GM12864 (cell line): Measurements from ENCODE around the gene VIPR1.

ENCODE experiments used
- DNase-seq: peaks from one replicate; pipeline ENCODE4 v3.0.0-alpha.2; 2011; ENCODE audit warnings: low read depth
- H3K4me3 ChIP-seq: 2 replicates; pipeline ENCODE4 v1.5.1; 2011; ENCODE audit warnings: mild to moderate bottlenecking, low read depth, low read length, control low read depth
- TF ChIP-seq, protein P1 (sequence below): IDR thresholded peaks from 2 replicates; pipeline ENCODE4 v1.5.1; 2011; ENCODE audit warnings: low read depth, mild to moderate bottlenecking, moderate library complexity, low read length, control low read depth, inconsistent platforms; ENCODE audit errors: missing control alignments

VIPR1 gene

DNA sequence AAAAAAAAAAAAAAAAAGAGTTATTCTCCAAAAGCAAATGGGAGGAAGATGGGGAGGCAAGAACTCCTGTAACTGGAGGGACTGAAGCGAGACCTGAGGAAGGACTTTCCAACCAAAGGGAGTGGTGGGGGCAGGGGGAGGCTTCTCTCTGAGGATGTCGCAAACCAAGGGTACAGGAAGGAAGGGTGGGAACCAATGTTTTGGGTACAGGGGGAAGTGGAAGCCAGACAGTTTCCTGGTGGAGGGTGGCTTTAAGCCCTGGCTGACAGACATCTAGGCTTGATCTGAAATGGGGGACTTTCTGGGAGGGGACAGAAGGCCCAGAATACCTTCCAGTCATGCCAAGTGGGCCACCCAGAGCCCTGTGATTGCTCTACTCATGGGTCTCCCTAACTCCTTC, 27.0 kb downstream of the VIPR1 start:
- TF ChIP-seq, protein P1, sequence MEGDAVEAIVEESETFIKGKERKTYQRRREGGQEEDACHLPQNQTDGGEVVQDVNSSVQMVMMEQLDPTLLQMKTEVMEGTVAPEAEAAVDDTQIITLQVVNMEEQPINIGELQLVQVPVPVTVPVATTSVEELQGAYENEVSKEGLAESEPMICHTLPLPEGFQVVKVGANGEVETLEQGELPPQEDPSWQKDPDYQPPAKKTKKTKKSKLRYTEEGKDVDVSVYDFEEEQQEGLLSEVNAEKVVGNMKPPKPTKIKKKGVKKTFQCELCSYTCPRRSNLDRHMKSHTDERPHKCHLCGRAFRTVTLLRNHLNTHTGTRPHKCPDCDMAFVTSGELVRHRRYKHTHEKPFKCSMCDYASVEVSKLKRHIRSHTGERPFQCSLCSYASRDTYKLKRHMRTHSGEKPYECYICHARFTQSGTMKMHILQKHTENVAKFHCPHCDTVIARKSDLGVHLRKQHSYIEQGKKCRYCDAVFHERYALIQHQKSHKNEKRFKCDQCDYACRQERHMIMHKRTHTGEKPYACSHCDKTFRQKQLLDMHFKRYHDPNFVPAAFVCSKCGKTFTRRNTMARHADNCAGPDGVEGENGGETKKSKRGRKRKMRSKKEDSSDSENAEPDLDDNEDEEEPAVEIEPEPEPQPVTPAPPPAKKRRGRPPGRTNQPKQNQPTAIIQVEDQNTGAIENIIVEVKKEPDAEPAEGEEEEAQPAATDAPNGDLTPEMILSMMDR, result no peak
- DNase-seq, result no peak
- no peak overlapping the region for H3K4me3 ChIP-seq

DNA sequence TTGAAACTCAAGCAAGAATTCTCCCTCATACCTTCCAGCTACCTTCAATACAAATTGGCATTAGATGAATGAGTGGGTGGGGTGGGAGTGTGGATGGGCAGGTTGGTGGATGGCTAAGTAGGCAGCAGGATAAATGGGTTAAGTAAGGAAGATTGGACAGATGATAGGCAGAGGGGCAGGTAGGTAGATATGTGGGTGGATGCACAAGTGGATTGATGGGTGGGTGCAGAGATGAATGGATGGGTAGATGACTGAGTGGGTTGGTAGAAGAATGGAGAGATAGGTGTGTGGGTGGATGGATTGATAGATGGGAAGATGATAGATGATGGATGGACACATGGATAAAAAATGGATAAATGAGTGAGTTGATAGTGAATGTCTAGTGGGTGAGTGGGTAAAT, 27.6 kb downstream of the VIPR1 start:
- H3K4me3 ChIP-seq, result no peak overlapping the region
- DNase-seq, result no peak
- TF ChIP-seq, protein P1, result no peak

DNA sequence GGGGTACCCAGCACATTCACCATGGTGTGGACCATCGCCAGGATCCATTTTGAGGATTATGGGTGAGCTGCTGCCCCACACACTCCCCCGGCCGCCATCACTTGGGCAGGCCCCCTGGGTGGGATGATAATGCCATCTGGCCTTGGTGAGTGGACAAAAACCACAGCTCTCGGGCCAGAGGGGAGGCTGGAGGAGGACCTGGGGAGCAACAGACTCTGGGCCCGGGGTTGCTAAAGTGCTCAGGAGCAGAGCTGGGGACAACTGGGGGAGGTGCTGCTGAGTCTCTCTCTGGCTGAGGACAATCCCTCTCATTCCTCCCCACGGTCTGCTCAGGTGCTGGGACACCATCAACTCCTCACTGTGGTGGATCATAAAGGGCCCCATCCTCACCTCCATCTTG, 29.0 kb downstream of the VIPR1 start:
- H3K4me3 ChIP-seq, result no peak overlapping the region
- DNase-seq, result no peak
- TF ChIP-seq, protein P1, result no peak

DNA sequence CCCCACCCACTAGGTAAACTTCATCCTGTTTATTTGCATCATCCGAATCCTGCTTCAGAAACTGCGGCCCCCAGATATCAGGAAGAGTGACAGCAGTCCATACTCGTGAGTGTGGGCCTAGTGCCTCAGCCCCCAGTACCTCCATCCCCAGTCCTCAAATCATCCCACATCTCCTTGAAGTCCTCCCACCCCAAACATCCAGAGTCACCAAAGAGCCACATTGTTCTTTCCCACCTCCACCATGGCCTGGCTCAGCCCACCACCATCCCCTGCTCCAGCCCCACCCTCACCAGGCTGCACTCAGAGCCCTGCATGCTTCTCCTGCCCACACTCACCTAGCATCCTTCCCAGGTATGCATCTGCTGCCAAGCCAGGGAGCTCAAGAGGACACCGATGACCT, 29.8 kb downstream of the VIPR1 start:
- H3K4me3 ChIP-seq, result no peak overlapping the region
- TF ChIP-seq, protein P1, result no peak
- DNase-seq, result no peak

DNA sequence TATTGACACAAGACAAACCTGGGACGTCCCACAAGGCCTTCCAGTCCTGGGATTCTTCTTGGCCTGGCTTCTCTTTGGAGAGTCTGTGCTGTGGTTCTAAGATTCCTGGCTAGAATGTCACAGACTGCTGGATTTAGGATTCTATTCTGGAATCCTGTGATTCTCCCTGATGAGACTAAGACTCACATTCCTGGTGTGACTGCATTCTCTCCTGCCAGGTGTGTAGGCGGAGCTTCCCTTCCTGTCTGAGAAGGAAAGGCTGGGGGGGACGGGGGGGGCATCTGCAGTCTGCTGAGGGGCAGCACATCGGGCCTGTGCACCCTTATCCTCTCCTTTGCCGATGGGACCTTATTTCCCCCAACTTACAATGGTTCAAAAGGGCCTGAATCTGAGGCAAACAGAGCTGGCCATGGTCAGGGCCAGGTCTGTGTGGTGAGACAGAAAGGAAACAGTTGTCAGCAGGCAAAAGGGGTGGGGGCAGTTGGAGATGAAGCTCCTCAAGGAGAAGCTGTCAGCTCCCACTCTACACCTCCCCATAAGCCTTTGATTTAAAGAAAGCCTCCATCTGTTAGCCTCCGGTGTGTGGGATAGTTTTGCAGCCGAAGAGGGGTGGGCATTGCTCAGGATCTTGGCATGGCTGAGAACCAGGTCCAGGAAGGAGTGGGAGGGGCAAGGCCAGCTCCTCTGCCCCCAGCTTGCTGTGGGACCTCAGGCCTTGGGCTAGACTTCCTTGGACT, 30.9 kb downstream of the VIPR1 start:
- no peak overlapping the region for H3K4me3 ChIP-seq
- TF ChIP-seq, protein P1, result no peak
- no peak for DNase-seq

DNA sequence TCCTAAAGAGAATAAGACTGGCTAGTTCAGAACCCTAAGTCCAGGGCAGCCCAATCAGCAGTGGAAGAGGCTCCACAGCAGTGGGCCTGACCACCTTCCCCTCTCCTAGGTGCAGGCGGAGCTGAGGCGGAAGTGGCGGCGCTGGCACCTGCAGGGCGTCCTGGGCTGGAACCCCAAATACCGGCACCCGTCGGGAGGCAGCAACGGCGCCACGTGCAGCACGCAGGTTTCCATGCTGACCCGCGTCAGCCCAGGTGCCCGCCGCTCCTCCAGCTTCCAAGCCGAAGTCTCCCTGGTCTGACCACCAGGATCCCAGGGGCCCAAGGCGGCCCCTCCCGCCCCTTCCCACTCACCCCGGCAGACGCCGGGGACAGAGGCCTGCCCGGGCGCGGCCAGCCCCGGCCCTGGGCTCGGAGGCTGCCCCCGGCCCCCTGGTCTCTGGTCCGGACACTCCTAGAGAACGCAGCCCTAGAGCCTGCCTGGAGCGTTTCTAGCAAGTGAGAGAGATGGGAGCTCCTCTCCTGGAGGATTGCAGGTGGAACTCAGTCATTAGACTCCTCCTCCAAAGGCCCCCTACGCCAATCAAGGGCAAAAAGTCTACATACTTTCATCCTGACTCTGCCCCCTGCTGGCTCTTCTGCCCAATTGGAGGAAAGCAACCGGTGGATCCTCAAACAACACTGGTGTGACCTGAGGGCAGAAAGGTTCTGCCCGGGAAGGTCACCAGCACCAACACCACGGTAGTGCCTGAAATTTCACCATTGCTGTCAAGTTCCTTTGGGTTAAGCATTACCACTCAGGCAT, 33.7 kb downstream of the VIPR1 start:
- H3K4me3 ChIP-seq, result no peak overlapping the region
- no peak for DNase-seq
- TF ChIP-seq, protein P1, result peak; percentile 67
